B cell (primary cell): ENCODE measurements around the gene C1orf56.

Source experiments
- EZH2 ChIP-seq: IDR thresholded peaks from 2 replicates; pipeline ENCODE4 v1.6.1; 2012; ENCODE audit warnings: borderline replicate concordance, low read depth, mild to moderate bottlenecking, moderate library complexity, low read length; ENCODE audit not compliant: insufficient read depth, poor library complexity, severe bottlenecking
- TF ChIP-seq, protein P1 (sequence below): fragments of 200-600 bp; IDR thresholded peaks from one replicate; pipeline ENCODE4 v1.8.0; 2022; ENCODE audit warnings: antibody characterized with exemption, mild to moderate bottlenecking

DNA sequence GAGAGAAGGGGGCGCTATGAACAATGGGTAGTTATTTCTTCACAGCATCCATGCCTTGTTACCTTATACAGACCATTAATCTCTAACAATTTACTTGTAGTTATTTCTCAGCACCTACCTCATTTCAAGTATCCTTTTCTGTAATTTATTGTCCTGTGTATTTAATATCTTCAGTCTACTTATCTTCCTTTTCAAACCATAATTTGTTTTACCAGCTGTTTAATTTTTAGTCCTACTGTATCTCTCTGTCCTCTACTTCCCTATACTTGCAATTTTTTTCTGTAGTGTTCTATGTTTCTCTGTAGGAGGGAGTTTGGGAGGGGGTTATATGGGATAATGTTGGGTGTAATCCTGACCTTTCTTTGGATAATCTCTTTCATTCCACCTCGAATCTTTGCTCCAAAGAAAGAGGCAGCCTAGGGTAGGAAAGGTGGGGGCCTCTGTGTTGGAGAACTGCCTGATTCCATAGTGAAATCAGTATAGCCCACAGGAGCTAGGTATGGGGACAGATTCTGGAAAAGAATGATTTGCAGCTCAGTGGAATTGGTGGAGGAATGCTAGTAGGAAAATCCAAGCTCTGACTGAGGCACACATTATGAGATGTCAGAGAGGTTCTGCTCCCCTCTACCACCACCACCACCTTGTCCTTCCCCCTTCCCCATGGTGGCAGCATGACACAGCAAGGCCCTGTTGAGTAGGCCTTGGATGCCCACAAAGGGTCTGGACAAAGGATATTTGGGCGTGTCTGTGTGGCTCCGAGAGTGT lies 13.3 kb downstream of the C1orf56 start:
- TF ChIP-seq, protein P1, sequence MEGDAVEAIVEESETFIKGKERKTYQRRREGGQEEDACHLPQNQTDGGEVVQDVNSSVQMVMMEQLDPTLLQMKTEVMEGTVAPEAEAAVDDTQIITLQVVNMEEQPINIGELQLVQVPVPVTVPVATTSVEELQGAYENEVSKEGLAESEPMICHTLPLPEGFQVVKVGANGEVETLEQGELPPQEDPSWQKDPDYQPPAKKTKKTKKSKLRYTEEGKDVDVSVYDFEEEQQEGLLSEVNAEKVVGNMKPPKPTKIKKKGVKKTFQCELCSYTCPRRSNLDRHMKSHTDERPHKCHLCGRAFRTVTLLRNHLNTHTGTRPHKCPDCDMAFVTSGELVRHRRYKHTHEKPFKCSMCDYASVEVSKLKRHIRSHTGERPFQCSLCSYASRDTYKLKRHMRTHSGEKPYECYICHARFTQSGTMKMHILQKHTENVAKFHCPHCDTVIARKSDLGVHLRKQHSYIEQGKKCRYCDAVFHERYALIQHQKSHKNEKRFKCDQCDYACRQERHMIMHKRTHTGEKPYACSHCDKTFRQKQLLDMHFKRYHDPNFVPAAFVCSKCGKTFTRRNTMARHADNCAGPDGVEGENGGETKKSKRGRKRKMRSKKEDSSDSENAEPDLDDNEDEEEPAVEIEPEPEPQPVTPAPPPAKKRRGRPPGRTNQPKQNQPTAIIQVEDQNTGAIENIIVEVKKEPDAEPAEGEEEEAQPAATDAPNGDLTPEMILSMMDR, result no peak
- no peak for TF ChIP-seq EZH2
